OCI-LY7 (cell line): ENCODE measurements around the gene FHIT.

Experiments
- CTCF ChIP-seq: fragments of 200-600 bp; sonication (generic); conservative IDR thresholded peaks from 2 replicates; pipeline ENCODE4 v1.5.1; 2014; ENCODE audit warnings: mild to moderate bottlenecking, antibody characterized with exemption, low read length, moderate library complexity, mixed read lengths
- EZH2phosphoT487 ChIP-seq: fragments of 200-600 bp; sonication (generic); IDR thresholded peaks from 2 replicates; pipeline ENCODE4 v1.6.1; 2018; ENCODE audit warnings: low read depth, borderline replicate concordance, mild to moderate bottlenecking, mixed run types, antibody characterized with exemption, low read length, moderate library complexity, mixed read lengths

- TF ChIP-seq CTCF (no peak), EZH2phosphoT487 (no peak)
Measured at GRCh38 chr3:60167186-60167585, 1084.1 kb downstream of the FHIT start.
